ENCODE results near the gene NRG2. TPM values are rescaled to one million over a fixed set of nuclear protein-coding genes. Genes with fewer than 3 reads are reported as not detected.

NRG2 gene
- total RNA-seq, 4 donors from 2014 or later = 4.5 to 7.0 (median 5.4) TPM

GRCh38 chr5:139912158-139912557 is 130.9 kb downstream of the NRG2 start:
- WGBS = 44% methylated on average over 3 of the region's 3 CpGs
- no peak for DNase-seq (ENCODE audit: low spot score in 2 of 2)
- Histone ChIP-seq H3K27me3 (peaks cover 3% of the 10 kb centered on the region), H3K27ac (no peak overlapping the region), H3K9me3 (no peaks in the 10 kb centered on the region), H3K4me1 (peaks cover 13% of the 10 kb centered on the region), H3K36me3 (no peaks in the 10 kb centered on the region), H3K4me3 (no peak overlapping the region)
- TF ChIP-seq CTCF (IDR thresholded peaks at IDR 0.05) (no peak), POLR2AphosphoS5 (IDR thresholded peaks at IDR 0.05) (no peak), POLR2A (IDR thresholded peaks at IDR 0.05) (no peak), EP300 (IDR thresholded peaks at IDR 0.05) (no peak)

- WGBS = 67% methylated on average over 4 of the region's 4 CpGs
- no peak overlapping the region for H3K27ac ChIP-seq
- no peaks in the 10 kb centered on the region for H3K36me3 ChIP-seq
- no peak for DNase-seq (ENCODE audit: low spot score in 2 of 2)
- H3K9me3 ChIP-seq = no peaks in the 10 kb centered on the region
- TF ChIP-seq POLR2AphosphoS5 (IDR thresholded peaks at IDR 0.05) (no peak), CTCF (IDR thresholded peaks at IDR 0.05) (no peak), EP300 (IDR thresholded peaks at IDR 0.05) (no peak), POLR2A (IDR thresholded peaks at IDR 0.05) (no peak)
- H3K27me3 ChIP-seq = peaks cover 3% of the 10 kb centered on the region
- peaks cover 13% of the 10 kb centered on the region for H3K4me1 ChIP-seq
- no peak overlapping the region for H3K4me3 ChIP-seq
Observed at GRCh38 chr5:139911425-139912120, 131.5 kb downstream of the NRG2 start.

- no peak for DNase-seq (ENCODE audit: low spot score in 2 of 2)
- Histone ChIP-seq H3K4me1 (peaks cover 13% of the 10 kb centered on the region), H3K27me3 (peaks cover 3% of the 10 kb centered on the region), H3K27ac (no peak overlapping the region), H3K9me3 (no peaks in the 10 kb centered on the region), H3K36me3 (no peaks in the 10 kb centered on the region), H3K4me3 (no peak overlapping the region)
- TF ChIP-seq CTCF (IDR thresholded peaks at IDR 0.05) (no peak), POLR2AphosphoS5 (IDR thresholded peaks at IDR 0.05) (no peak), EP300 (IDR thresholded peaks at IDR 0.05) (no peak), POLR2A (IDR thresholded peaks at IDR 0.05) (no peak)
- WGBS = 54% methylated on average over 5 of the region's 5 CpGs
Observed at GRCh38 chr5:139910901-139911300, 132.2 kb downstream of the NRG2 start.

- 81% methylated on average over 2 of the region's 3 CpGs for WGBS
Observed at GRCh38 chr5:139910036-139910435, 133.1 kb downstream of the NRG2 start.

More at GRCh38 chr5:139910036-139910435, 133.1 kb downstream of the NRG2 start:
- Histone ChIP-seq H3K9me3 (no peaks in the 10 kb centered on the region), H3K4me3 (no peak overlapping the region), H3K4me1 (peaks cover 16% of the 10 kb centered on the region), H3K36me3 (no peaks in the 10 kb centered on the region), H3K27ac (no peak overlapping the region), H3K27me3 (peaks cover 3% of the 10 kb centered on the region)
- TF ChIP-seq CTCF (IDR thresholded peaks at IDR 0.05) (no peak), EP300 (IDR thresholded peaks at IDR 0.05) (no peak), POLR2A (IDR thresholded peaks at IDR 0.05) (no peak), POLR2AphosphoS5 (IDR thresholded peaks at IDR 0.05) (no peak)
- DNase-seq (ENCODE audit: low spot score in 2 of 2) = no peak
